Karpas-422 (cell line): ENCODE data around the gene NFIA. TPM values are rescaled to one million over a fixed set of nuclear protein-coding genes. Genes with fewer than 3 reads are reported as not detected.

Experiments
- DNase-seq: peaks from one replicate; pipeline ENCODE4 v3.0.0-alpha.2; 2015
- H2AFZ ChIP-seq: fragments of 200-600 bp; sonication (generic); 2 replicates; pipeline ENCODE4 v1.6.1; 2014; ENCODE audit warnings: antibody characterized with exemption, low read length, mixed read lengths
- H3K27ac ChIP-seq: fragments of 200-600 bp; sonication (generic); 2 replicates; pipeline ENCODE4 v1.5.1; 2014; ENCODE audit warnings: mild to moderate bottlenecking, low read length, moderate library complexity
- H3K27me3 ChIP-seq: fragments of 200-600 bp; sonication (generic); 2 replicates; pipeline ENCODE4 v1.6.1; 2014; ENCODE audit warnings: low read length, mixed read lengths
- H3K36me3 ChIP-seq: fragments of 200-600 bp; sonication (generic); 2 replicates; pipeline ENCODE4 v1.6.1; 2014; ENCODE audit warnings: low read length, mixed read lengths; ENCODE audit not compliant: insufficient read depth
- H3K4me1 ChIP-seq: fragments of 200-600 bp; sonication (generic); 2 replicates; pipeline ENCODE4 v1.6.1; 2014; ENCODE audit warnings: mild to moderate bottlenecking, low read length, mixed read lengths
- H3K4me2 ChIP-seq: fragments of 200-600 bp; sonication (generic); 2 replicates; pipeline ENCODE4 v1.6.1; 2014; ENCODE audit warnings: low read length, low read depth, mild to moderate bottlenecking; ENCODE audit not compliant: poor library complexity, severe bottlenecking
- H3K4me3 ChIP-seq: fragments of 200-600 bp; sonication (generic); 2 replicates; pipeline ENCODE4 v1.5.1; 2014; ENCODE audit warnings: mild to moderate bottlenecking, antibody characterized with exemption, low read length, mixed read lengths
- H3K79me2 ChIP-seq: fragments of 200-600 bp; sonication (generic); 2 replicates; pipeline ENCODE4 v1.6.1; 2014; ENCODE audit warnings: mild to moderate bottlenecking, low read length, mixed read lengths
- H3K9ac ChIP-seq: fragments of 200-600 bp; sonication (generic); 2 replicates; pipeline ENCODE4 v1.6.0; 2014; ENCODE audit warnings: low read length
- H3K9me2 ChIP-seq: fragments of 200-600 bp; sonication (generic), shearing (Covaris generic); replicated peaks from 2 replicates; pipeline ENCODE4 v1.6.0; 2014; ENCODE audit warnings: mild to moderate bottlenecking, low read length, moderate library complexity; ENCODE audit not compliant: insufficient read depth
- H3K9me3 ChIP-seq: fragments of 300-700, 200-600 bp; sonication (generic); 2 replicates; pipeline ENCODE4 v1.6.1; 2014; ENCODE audit warnings: low read length, mixed read lengths
- H4K20me1 ChIP-seq: fragments of 200-600 bp; sonication (generic); 2 replicates; pipeline ENCODE4 v1.6.1; 2014; ENCODE audit warnings: mild to moderate bottlenecking, antibody characterized with exemption, low read length, low read depth; ENCODE audit not compliant: insufficient read depth
- total RNA-seq: library from RNA; depleted of rRNA; stranded (reverse); fragments of >200 nt; shearing (Covaris generic); gene quantifications from 2 replicates; pipeline ENCODE4 v1.2.3, GENCODE V29; 2014; ENCODE audit warnings: low replicate concordance

NFIA gene
- total RNA-seq, 1 experiment from 2014 or later: 38.3 TPM

DNA sequence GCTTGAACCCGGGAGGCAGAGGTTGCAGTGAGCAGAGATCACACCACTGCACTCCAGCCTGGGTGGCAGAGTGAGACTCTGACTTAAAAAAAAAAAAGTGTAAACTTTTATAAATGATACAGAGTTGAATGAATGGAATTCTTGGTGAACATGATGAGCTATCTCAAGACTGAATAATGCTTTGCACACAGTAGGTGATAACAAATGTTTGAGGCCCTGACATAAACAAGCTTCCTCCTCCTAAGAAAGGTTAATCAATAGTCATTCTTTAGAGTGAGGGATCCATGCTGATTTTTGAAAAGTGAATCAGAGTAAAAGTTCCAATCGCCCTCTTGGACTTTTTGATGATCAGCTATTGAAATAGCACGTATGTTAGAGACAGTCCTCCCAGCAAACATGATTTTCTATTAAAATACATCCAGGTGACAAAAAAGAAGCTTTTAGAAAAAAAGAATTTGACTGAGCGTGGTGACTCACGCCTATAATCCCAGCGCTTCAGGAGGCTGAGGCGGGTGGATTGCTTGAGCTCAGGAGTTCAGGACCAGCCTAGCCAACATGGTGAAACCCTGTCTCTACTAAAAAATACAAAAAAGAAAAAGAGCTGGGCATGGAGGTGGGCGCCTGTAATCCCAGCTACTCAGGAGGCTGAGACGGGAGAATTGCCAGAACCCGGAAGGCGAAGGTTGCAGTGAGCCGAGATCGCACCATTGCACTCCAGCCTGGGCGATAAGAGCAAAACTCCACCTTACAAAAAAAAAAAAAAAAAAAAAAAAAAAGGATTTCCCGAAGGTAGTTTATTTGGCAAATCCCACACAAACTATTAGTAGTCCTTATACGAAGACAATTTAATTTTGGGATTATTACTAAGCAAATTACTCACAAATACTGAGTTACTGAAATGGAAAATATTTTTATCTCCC, 181.8 kb downstream of the NFIA start:
- Histone ChIP-seq H3K9me3 (no peaks in the 10 kb centered on the region), H2AFZ (no peak overlapping the region), H3K79me2 (no peaks in the 10 kb centered on the region), H3K4me2 (no peak overlapping the region), H3K9ac (no peak overlapping the region), H3K9me2 (no peaks in the 10 kb centered on the region), H3K36me3 (no peaks in the 10 kb centered on the region), H3K27ac (no peak overlapping the region), H3K27me3 (no peaks in the 10 kb centered on the region), H3K4me3 (no peak overlapping the region), H4K20me1 (peaks cover 11% of the 10 kb centered on the region), H3K4me1 (no peaks in the 10 kb centered on the region)
- no peak for DNase-seq

DNA sequence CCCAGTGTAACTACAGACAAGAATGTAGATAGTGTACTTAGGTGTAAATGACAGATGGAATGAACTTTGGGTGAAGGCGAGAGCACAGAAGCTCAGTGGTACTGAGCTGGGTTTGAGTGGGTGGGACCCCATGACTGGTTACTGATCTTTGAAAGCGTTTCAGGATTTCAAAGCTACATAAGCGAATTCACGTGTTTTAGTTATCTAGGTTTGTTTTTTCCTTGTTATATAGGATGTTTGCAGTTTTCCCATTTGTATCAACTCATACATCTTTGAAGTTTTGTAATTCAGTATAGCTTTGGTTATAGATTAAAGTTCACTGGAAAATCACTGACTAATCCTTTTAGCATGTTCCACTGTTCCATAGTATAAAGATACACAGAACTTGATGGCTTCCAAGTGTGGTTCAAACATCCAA, 182.5 kb downstream of the NFIA start:
- Histone ChIP-seq H3K79me2 (no peaks in the 10 kb centered on the region), H3K27ac (no peak overlapping the region), H3K36me3 (no peaks in the 10 kb centered on the region), H3K9me2 (no peaks in the 10 kb centered on the region), H3K9ac (no peak overlapping the region), H4K20me1 (peaks cover 11% of the 10 kb centered on the region), H3K9me3 (no peaks in the 10 kb centered on the region), H3K27me3 (no peaks in the 10 kb centered on the region), H3K4me1 (no peaks in the 10 kb centered on the region), H3K4me3 (no peak overlapping the region), H3K4me2 (no peak overlapping the region), H2AFZ (no peak overlapping the region)
- no peak for DNase-seq

DNA sequence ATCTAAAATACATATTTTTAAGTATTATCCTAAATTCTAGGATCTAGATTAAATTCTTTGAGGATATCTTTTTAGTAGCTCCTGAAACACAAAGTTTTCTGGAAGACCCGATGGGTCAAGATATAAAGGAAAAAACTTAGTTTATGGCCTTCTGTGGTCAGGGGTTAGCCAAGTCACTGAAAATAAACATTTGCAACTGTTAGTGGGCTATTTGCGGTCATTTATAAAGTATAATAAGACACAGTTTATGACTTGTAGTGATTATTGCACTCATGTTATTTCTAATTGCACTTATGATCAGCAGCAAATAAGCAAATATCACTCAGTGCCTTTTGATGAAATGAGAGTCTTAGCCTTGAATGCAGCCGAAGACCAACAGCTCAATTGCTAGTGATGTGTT, 183.3 kb downstream of the NFIA start:
- Histone ChIP-seq H3K4me3 (no peak overlapping the region), H3K27ac (no peak overlapping the region), H3K36me3 (no peaks in the 10 kb centered on the region), H2AFZ (no peak overlapping the region), H3K27me3 (no peaks in the 10 kb centered on the region), H3K4me1 (no peaks in the 10 kb centered on the region), H3K9me2 (no peaks in the 10 kb centered on the region), H3K79me2 (no peaks in the 10 kb centered on the region), H3K9ac (no peak overlapping the region), H3K9me3 (no peaks in the 10 kb centered on the region), H4K20me1 (peaks cover 11% of the 10 kb centered on the region), H3K4me2 (no peak overlapping the region)
- no peak for DNase-seq

DNA sequence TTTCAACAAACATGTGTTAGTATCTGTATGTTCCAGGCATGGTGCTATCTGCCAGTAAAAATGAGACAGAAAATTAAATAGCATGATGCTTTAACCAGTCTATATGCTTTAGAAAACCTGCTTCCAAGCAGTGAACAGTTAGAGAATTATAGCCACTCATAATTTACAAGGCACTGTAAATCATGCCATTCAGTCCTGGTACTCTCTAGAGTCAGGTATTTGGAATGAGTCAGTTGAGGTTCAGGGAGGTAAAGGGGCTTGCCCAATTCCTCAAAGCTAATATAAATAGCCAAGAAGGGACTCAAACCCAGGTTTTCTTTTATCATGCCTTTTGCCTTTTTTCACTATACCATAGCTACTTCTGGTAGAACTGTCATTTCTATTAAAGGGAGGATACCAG, 184.4 kb downstream of the NFIA start:
- Histone ChIP-seq H3K4me2 (no peak overlapping the region), H3K9me2 (no peaks in the 10 kb centered on the region), H3K36me3 (no peaks in the 10 kb centered on the region), H3K9ac (no peak overlapping the region), H3K27me3 (no peaks in the 10 kb centered on the region), H3K27ac (no peak overlapping the region), H3K4me3 (no peak overlapping the region), H3K9me3 (no peaks in the 10 kb centered on the region), H3K79me2 (no peaks in the 10 kb centered on the region), H3K4me1 (no peaks in the 10 kb centered on the region), H2AFZ (no peak overlapping the region), H4K20me1 (peaks cover 13% of the 10 kb centered on the region)
- no peak for DNase-seq

DNA sequence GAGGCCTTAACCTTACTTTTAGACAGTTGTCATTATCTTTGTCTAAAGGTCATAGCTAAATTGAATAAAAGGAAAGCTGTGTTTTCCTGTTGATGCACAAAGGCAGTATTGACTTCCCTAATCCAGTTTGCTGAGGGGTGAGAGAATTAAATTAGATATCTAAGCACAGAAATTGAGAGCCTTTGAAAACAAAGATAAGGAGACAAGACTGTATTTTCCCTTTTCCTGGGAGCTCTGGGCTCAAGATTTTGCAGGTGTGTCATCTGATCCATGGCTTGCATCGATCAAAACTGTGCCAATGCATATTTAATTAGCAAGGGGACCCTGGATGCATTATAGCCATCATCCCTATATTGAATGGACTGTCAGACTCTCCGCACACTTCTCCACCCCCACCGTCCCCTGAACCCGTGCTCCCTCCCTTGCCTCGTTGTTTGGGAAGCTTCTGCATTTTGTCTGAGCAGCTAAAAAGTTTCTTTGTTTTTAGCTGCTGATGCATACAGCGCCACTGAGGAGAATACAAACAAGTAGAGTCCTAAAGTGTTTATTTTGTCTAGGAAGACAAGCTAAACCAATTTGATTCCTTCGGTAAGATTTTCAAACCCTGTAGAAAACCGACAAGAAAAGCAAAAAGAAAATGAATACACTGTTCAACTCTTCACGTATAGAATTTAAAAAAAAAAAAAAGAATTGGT, 186.3 kb downstream of the NFIA start:
- H3K4me1 ChIP-seq: no peaks in the 10 kb centered on the region
- no peaks in the 10 kb centered on the region for H3K27me3 ChIP-seq
- H2AFZ ChIP-seq: no peak overlapping the region
- H3K79me2 ChIP-seq: no peaks in the 10 kb centered on the region
- H3K9ac ChIP-seq: no peak overlapping the region
- H3K9me2 ChIP-seq: no peaks in the 10 kb centered on the region
- H3K4me2 ChIP-seq: no peak overlapping the region
- no peaks in the 10 kb centered on the region for H3K36me3 ChIP-seq
- H3K9me3 ChIP-seq: no peaks in the 10 kb centered on the region
- H3K4me3 ChIP-seq: no peak overlapping the region
- peaks cover 19% of the 10 kb centered on the region; the same call in 1 of the 2 replicates for H4K20me1 ChIP-seq
- no peak for DNase-seq
- no peak overlapping the region for H3K27ac ChIP-seq

DNA sequence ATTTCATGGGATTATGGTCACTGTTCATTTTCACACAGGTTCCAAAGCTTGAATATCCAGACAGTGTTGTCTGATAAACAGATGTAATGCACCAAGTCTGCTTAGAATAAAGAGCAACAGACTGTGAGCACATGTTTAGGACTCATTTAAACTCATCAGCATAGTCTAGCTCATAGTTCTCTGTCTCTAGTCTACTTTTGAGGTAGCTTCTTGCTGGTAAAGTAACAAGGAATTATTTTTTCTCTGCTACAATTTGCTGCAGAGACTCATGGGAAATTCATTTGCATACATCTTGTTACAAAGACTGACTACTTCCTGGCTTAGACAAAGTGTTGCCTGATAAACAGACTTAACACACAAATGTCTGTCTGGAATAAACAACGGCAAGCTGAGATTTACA, 187.2 kb downstream of the NFIA start:
- Histone ChIP-seq H3K79me2 (no peaks in the 10 kb centered on the region), H4K20me1 (peaks cover 19% of the 10 kb centered on the region; the same call in 1 of the 2 replicates), H3K36me3 (no peaks in the 10 kb centered on the region), H3K4me3 (no peak overlapping the region), H3K27ac (no peak overlapping the region), H3K9ac (no peak overlapping the region), H2AFZ (no peak overlapping the region), H3K9me2 (no peaks in the 10 kb centered on the region), H3K27me3 (no peaks in the 10 kb centered on the region), H3K4me2 (no peak overlapping the region), H3K4me1 (no peaks in the 10 kb centered on the region), H3K9me3 (no peaks in the 10 kb centered on the region)
- no peak for DNase-seq

DNA sequence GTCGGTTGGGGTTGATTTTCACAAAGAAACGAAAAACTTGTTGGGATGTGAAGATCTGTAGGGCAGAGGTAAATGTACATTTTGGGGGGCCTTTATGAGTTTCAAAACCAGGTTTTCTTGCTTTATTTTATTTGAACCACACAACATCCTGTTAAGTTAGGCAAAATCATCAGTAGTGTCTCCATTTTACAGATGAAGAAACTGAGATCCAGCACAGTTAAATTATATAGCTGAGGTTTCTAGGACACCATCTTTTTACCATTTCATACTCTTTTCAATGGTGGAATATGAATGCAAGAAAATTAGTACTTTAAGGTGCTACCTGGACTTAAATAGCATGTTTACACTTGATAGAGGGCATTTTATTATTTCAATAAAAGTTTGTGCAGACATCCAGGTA, 187.7 kb downstream of the NFIA start:
- Histone ChIP-seq H3K9me3 (no peaks in the 10 kb centered on the region), H3K79me2 (no peaks in the 10 kb centered on the region), H2AFZ (no peak overlapping the region), H3K36me3 (no peaks in the 10 kb centered on the region), H3K27me3 (no peaks in the 10 kb centered on the region), H3K4me1 (no peaks in the 10 kb centered on the region), H4K20me1 (peaks cover 19% of the 10 kb centered on the region; the same call in 1 of the 2 replicates), H3K4me3 (no peak overlapping the region), H3K9ac (no peak overlapping the region), H3K4me2 (no peak overlapping the region), H3K9me2 (no peaks in the 10 kb centered on the region), H3K27ac (no peak overlapping the region)
- DNase-seq: no peak

DNA sequence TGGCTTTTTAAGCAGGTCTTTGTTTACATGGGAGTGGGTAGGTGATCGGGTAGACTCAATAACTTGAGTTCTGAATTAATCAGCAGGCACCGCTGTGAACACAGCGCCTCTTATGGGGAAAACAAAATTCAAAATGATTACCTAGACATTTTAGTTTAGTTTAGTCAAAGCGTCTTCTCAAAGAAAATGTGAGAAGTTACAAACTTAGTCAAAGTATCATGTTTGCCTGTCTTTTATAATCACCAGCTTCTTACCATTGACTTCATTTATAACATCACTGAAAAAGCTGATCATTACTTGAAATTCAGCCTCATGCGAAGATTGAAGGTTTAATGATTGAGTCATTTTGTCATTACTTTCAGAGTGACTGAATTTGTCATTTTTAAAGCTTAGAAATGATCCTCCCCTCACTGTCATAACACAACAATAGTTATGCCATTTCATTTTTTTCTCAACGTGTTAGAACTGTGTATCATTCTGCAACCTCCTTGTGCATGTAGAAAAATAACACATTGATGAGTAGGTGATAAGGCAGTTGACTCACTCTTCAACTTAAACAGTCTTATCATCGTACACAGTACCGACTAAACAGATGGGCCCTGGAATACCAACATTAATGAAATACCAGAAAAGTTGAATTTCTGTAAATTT, 188.5 kb downstream of the NFIA start:
- Histone ChIP-seq H2AFZ (no peak overlapping the region), H3K9me3 (no peaks in the 10 kb centered on the region), H3K9ac (no peak overlapping the region), H3K4me1 (no peaks in the 10 kb centered on the region), H3K4me3 (no peak overlapping the region), H3K27ac (no peak overlapping the region), H3K36me3 (no peaks in the 10 kb centered on the region), H4K20me1 (peaks cover 19% of the 10 kb centered on the region; the same call in 1 of the 2 replicates), H3K27me3 (no peaks in the 10 kb centered on the region), H3K9me2 (no peaks in the 10 kb centered on the region), H3K79me2 (no peaks in the 10 kb centered on the region), H3K4me2 (no peak overlapping the region)
- DNase-seq: no peak
